Stimulated activated CD4-positive, alpha-beta T cell treated with anti-CD3 and anti-CD28 coated beads, Interleukin-2, amount 100 ng/mL, for 48 hours (primary cell): ENCODE data around the gene LBHD1.
"Not testable (repeated sequence)": the region's sequence is repeated elsewhere in the genome, so short reads cannot be mapped to it uniquely, and the experiment has no call there.

Experiments
- DNase-seq, 2 donors: peaks; one replicate each; pipeline ENCODE4 v3.0.0-alpha.2; 2020

Gene LBHD1

GRCh38 chr11:62693624-62694023, 21.6 kb upstream of the LBHD1 start:
- not testable (repeated sequence) for DNase-seq

DNA sequence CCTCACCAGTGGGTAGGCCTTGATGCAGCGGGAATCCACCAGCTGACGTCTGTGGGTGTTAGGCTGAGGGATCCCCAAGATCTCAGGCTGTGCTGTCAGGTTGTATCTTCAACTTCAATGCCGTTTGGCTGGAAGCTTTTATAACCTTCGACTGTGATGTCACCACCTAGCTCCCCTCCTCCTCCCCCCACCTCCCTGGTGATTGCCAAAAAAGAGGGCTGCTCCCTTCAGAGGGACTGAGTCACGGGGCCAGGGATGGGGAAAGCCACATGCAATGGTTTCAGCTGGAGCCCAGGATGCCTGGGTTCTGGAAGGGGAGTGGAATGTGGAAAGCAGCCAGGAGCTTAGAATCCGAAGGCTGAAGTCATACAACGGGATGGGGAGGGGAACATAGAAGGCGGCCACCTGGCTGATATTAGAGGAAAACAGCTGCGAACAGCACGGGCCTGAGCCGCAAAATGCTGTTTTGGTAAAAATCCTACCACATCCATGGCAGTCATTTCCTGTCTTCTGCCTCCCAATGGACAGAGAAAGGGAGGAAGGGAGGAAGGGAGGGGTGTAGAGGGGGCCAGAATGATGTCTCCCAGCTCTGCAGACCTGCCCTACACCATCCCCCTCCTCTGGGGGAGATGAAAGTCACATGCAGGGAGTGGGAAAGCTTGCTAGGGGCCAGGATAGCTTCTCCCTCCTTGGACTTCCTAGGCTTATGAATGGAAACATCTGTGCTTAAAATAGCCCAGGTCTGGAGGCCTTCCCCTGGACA, 17.5 kb upstream of the LBHD1 start, which contains the start of gene LRRN4CL:
LRRN4CL (minus strand) TSS at position 110 of the 763 bp plus-strand sequence. CDS start 1,022 bp downstream, outside the sequence.
- no peak for DNase-seq

GRCh38 chr11:62688491-62688890, 16.4 kb upstream of the LBHD1 start:
- DNase-seq = no peak

DNA sequence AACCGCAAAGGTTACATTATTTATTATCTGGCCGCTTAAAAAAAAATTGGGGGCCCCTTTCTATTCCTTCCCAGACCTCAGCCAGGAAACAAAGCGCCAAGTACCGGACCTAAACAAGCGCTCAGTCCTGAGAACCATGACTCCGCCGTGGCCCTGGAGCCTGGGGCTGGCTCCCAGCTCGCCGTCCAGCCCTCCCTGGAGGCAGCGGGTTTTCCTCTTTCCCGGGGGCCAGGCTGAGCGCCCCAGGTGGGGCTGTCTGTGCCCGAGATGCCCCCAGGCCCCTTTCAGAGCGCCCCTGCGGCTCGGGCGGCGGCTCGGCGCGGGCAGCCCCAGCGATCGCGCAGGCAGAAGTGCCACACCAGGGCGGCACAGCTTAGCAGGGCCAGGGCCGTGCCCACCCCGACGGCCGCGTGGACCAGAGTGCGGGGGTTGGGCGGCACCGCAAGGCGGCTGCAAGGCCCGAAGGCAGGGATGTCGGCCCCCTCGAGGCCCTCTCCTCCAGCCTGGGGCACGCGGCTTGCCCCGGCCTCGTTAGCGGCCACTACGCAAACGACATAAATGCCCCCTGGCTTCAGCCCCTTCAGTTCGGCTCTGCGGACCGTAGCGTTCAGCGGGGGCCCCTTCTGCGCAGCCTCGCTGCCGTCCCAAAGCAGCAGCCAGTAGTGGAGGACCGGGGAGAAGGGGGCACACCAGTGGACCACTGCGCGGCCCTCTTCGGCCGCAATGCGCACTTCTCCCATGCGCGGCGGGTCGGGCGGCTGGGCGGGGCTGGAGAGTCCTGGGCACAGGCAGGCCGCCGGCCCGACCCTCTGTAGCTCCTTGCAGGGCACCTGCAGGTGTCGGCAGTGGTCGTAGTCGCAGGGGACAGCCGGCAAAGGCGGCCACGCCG, 15.7 kb upstream of the LBHD1 start:
- DNase-seq = no peak

- DNase-seq = no peak
Measured at GRCh38 chr11:62682518-62682917, 10.5 kb upstream of the LBHD1 start.

- DNase-seq = peak in 1 of 2 donors; percentile 25
Measured at GRCh38 chr11:62680825-62681240, 8.8 kb upstream of the LBHD1 start.

DNA sequence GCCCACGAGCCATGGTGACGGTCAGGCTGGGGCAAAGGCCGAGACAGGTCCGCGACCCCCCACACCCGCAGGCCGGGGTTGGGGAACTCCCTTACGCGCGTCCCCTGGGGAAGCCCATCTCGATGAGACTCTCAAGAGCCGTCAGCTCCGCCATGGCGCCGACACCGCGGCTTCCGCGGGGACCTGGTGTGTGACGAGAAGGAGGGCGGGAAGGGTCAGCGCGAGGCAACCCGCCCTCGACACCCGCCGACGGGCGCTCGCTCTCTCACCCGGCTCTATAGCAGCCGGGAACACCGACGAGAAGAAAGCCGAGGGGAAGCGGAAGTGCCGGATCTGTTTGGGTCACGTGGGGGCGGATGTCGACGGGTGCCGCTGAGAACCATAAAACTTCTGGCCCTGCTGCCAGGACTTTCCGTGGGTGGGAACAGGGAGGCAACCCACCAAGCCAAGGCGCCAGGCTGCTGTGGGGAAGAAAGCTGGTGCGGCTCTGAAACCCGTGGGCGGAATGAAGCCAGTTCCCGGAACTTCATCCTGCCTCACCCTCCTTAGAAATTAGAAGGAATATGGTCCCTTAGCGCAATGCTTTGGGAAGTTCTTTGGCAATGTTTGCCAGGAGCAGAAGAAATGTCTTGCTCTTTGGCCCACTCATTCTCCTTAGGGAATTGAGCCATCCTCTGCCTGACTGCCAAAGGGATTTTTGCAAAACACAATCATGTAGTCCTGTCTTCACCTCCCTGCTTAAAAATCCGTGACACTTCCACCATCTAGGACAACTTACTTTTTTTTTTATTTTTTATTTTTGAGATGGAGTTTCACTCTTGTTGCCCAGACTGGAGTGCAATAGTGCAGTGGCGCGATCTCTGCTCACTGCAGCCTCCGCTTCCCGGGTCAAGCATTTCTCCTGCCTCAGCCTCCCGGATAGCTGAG, 7.0 kb upstream of the LBHD1 start, which contains the start of gene UBXN1:
UBXN1 (minus strand) TSS at position 304 of the 927 bp plus-strand sequence; CDS start at position 154, 150 bp downstream.
- peak; percentile 80 to 82 for DNase-seq

DNA sequence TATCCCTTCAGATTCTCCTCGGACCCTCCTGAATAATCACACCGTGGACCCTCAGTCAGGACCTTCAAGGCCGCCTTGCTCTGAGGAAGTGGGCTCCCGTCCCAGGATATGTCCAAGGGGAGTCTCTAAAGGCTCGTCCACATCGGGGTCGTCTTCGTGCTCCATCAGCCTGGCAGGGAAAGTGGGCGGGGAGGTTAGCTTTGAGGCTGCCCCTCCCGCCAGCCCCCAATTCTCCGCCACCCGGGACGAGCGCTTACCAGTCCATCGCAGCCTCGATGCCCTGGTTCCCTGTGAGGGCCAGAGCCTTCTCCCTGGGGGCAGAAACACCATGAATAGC, 6.3 kb upstream of the LBHD1 start:
- no peak for DNase-seq

DNA sequence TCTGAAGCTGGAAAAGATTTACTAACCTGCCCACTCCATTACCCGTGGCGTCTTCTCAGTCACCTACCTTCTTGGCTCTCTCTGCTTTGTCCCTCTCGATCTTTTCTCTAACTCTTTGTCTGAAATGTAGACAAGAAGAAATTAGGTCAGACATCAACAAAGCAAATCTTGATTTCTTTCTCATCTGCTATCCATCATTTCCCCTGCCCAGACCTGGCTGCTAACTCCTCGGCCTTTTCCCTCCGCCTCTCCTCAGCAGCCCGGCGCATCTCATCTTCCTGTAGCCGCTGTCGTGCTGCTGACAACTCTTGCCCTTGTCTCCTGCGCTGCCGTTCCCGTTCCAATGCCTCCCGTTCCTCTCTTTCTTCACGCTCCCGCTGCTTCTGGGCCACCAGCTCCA, 5.6 kb upstream of the LBHD1 start:
- DNase-seq = no peak

- no peak for DNase-seq
Measured at GRCh38 chr11:62677156-62677555, 5.1 kb upstream of the LBHD1 start.

DNA sequence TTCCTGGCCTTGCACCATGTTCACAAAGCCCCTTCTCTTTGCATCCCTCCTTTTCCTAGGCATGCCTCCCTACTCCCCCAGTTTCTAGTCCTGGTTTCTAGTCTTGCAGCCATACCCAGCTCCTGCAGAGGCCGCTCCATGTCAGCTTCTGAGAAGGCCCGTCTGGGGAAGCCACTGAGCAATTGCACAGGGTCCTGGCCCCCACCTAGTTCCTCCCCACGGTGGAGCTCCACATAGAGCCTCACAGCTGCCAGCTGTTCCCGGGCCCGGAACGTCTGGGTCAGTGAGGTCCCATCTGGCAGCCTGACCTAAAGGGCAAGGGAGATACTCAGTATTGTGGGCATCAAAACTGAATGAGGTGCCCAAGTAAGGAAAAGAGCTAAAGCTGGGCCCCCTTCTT, 4.6 kb upstream of the LBHD1 start:
- DNase-seq = no peak

GRCh38 chr11:62675415-62675814, 3.3 kb upstream of the LBHD1 start:
- not testable (repeated sequence) for DNase-seq

- no peak for DNase-seq
Measured at GRCh38 chr11:62673196-62673525, 1.1 kb upstream of the LBHD1 start.

- no peak for DNase-seq
Measured at GRCh38 chr11:62671236-62671607, 845 bp downstream of the LBHD1 start.

DNA sequence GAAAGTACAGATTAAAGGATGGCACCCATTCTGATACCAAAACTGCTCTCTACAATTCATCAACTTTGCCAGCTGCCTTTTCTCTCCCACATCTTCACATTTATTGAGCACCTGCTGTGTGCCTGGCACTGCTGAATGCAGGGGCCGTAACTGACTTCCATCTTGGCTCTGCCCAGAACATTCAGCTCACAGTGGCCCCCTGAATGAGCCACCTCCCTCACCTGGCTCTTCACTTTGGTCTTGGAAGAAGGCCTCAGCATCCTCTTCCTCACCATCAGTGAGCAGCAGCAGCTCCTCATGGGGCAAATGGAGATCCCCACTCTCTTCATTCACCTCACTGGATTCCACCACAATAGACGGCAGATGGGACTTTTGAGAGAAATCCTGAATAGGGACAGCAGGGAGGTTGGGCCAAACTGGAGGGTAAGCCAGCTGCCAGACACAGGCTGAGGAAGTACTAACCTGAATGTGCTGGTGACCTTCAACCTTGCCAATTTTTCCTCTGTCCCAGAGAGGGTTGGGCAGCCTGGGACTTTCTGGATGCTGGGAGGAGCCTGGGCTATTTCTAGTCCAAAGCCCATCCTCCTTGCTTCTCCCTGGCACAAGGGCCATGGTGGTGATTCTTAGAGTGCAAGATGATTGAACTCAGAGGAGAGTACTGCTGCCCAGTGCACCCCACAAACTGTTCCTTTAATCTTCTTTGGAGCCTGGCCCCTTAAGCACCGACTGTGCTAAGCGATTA, 2.5 kb downstream of the LBHD1 start:
- no peak for DNase-seq

- DNase-seq = no peak
Measured at GRCh38 chr11:62667460-62667859, 4.6 kb downstream of the LBHD1 start.

GRCh38 chr11:62666259-62666926, 5.7 kb downstream of the LBHD1 start:
- no peak for DNase-seq

GRCh38 chr11:62665599-62666258, 6.3 kb downstream of the LBHD1 start:
- no peak for DNase-seq

GRCh38 chr11:62665075-62665598, 6.9 kb downstream of the LBHD1 start, which contains the start of the genes C11orf98 and CSKMT:
C11orf98 (minus strand) TSS chr11:62665210; CDS start chr11:62665169, 41 bp downstream.
CSKMT (plus strand) TSS chr11:62665312; CDS start chr11:62665880, 568 bp downstream.
- DNase-seq = peak; percentile 95 to 97

- peak in 1 of 2 donors; percentile 48 for DNase-seq
Measured at GRCh38 chr11:62664405-62665074, 7.5 kb downstream of the LBHD1 start.
